ENCODE results near the gene C2CD4D. TPM values are rescaled to one million over a fixed set of nuclear protein-coding genes. Genes with fewer than 3 reads are reported as not detected.

Gene C2CD4D
- total and polyA plus RNA-seq, 2 donors (not counting 1 experiment from before 2014, with no cell fraction given): not detected

DNA sequence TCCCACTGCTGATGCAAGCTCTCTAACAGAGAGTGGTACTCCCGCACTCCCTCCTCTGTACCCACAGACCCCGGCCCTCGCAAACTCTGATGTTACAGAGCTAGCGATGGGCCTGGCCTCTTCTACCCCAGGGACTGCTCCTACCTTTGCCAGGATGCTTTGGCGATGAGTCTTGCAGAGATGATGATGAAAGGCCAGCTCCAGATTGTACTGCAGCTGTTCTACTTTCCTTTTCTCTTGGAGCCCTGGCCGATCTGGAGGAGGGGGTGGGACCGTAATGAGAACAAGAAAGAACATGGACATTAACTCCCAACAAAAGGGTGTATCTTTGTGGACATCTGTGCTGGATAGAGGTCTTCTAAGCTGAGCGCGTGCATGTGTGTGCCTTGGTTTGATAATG, 28.4 kb downstream of the C2CD4D start:
- no peak overlapping the region for H2AFZ ChIP-seq (ENCODE audit: low read length)
- H3K9ac ChIP-seq (ENCODE audit: insufficient read depth, low read length): no peak overlapping the region
- H3K9me3 ChIP-seq (ENCODE audit: control insufficient read depth, insufficient read depth, low read depth, low read length): no peaks in the 10 kb centered on the region
- H4K20me1 ChIP-seq (ENCODE audit: control insufficient read depth, extremely low read depth, insufficient read depth, low read length): no peaks in the 10 kb centered on the region
- DNase-seq (ENCODE audit: low read depth in 2 of 2): no peak
- no peak overlapping the region for H3K4me3 ChIP-seq (replicated peaks in 1 of 4; ENCODE audit: control extremely low read depth in 1 of 4, insufficient read depth in 1 of 4, low read depth in 3 of 4, low read length in 4 of 4)
- no peaks in the 10 kb centered on the region for H3K4me1 ChIP-seq (ENCODE audit: control insufficient read depth, extremely low read depth, insufficient read depth, low read length)
- H3K4me2 ChIP-seq (ENCODE audit: extremely low read depth, insufficient read depth, low read length): no peak overlapping the region
- no peaks in the 10 kb centered on the region for H3K79me2 ChIP-seq (ENCODE audit: control insufficient read depth, insufficient read depth, low read length)
- TF ChIP-seq EZH2 (IDR thresholded peaks at IDR 0.05; ENCODE audit: low read length, missing control alignments): no peak
- TF ChIP-seq, protein P1, sequence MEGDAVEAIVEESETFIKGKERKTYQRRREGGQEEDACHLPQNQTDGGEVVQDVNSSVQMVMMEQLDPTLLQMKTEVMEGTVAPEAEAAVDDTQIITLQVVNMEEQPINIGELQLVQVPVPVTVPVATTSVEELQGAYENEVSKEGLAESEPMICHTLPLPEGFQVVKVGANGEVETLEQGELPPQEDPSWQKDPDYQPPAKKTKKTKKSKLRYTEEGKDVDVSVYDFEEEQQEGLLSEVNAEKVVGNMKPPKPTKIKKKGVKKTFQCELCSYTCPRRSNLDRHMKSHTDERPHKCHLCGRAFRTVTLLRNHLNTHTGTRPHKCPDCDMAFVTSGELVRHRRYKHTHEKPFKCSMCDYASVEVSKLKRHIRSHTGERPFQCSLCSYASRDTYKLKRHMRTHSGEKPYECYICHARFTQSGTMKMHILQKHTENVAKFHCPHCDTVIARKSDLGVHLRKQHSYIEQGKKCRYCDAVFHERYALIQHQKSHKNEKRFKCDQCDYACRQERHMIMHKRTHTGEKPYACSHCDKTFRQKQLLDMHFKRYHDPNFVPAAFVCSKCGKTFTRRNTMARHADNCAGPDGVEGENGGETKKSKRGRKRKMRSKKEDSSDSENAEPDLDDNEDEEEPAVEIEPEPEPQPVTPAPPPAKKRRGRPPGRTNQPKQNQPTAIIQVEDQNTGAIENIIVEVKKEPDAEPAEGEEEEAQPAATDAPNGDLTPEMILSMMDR (conservative IDR thresholded peaks at IDR 0.05 in 1 of 2, IDR thresholded peaks at IDR 0.05 in 1 of 2; ENCODE audit: low read depth in 1 of 2, low read length in 2 of 2): no peak
- H3K27me3 ChIP-seq (ENCODE audit: control insufficient read depth, insufficient read depth, low read length): peaks cover 32% of the 10 kb centered on the region
- H3K36me3 ChIP-seq (ENCODE audit: control insufficient read depth, insufficient read depth, low read length): no peaks in the 10 kb centered on the region
- no peak overlapping the region for H3K27ac ChIP-seq (ENCODE audit: insufficient read depth, low read length)

DNA sequence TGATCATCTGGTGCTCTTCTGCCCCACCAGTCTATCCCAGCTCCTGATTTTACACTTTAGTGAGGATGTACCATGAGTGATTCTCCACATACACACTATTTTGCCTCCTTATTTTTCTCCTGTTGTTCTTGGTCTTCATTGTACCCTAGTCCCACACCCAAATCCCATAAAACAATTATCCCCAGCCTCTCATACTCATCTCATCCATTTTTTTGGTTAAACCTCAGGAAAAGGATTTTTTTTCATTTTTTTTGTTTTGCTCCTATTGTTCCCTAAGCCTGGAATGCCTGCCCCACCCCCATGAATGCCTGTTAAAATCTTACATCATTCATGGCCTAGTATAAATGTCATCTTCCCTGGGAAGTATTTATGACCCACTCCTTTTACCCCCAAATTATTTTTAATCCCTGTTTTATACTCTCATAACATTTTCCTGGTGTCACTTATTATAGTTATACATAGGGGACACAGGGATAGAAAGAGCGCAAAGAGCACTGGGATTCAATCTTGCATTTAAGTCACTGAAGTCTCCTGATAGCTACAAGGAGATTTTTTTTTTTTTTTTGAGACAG, 29.5 kb downstream of the C2CD4D start:
- H3K4me2 ChIP-seq (ENCODE audit: extremely low read depth, insufficient read depth, low read length): no peak overlapping the region
- no peak overlapping the region for H3K4me3 ChIP-seq (replicated peaks in 1 of 4; ENCODE audit: control extremely low read depth in 1 of 4, insufficient read depth in 1 of 4, low read depth in 3 of 4, low read length in 4 of 4)
- no peak for DNase-seq (ENCODE audit: low read depth in 2 of 2)
- H3K36me3 ChIP-seq (ENCODE audit: control insufficient read depth, insufficient read depth, low read length): no peaks in the 10 kb centered on the region
- no peak overlapping the region for H3K27ac ChIP-seq (ENCODE audit: insufficient read depth, low read length)
- TF ChIP-seq EZH2 (IDR thresholded peaks at IDR 0.05; ENCODE audit: low read length, missing control alignments): no peak
- TF ChIP-seq, protein P1 (conservative IDR thresholded peaks at IDR 0.05 in 1 of 2, IDR thresholded peaks at IDR 0.05 in 1 of 2; ENCODE audit: low read depth in 1 of 2, low read length in 2 of 2): no peak
- H3K27me3 ChIP-seq (ENCODE audit: control insufficient read depth, insufficient read depth, low read length): peaks cover 38% of the 10 kb centered on the region
- H3K79me2 ChIP-seq (ENCODE audit: control insufficient read depth, insufficient read depth, low read length): no peaks in the 10 kb centered on the region
- H3K9ac ChIP-seq (ENCODE audit: insufficient read depth, low read length): no peak overlapping the region
- no peaks in the 10 kb centered on the region for H3K9me3 ChIP-seq (ENCODE audit: control insufficient read depth, insufficient read depth, low read depth, low read length)
- no peak overlapping the region for H2AFZ ChIP-seq (ENCODE audit: low read length)
- no peaks in the 10 kb centered on the region for H3K4me1 ChIP-seq (ENCODE audit: control insufficient read depth, extremely low read depth, insufficient read depth, low read length)
- H4K20me1 ChIP-seq (ENCODE audit: control insufficient read depth, extremely low read depth, insufficient read depth, low read length): no peaks in the 10 kb centered on the region

DNA sequence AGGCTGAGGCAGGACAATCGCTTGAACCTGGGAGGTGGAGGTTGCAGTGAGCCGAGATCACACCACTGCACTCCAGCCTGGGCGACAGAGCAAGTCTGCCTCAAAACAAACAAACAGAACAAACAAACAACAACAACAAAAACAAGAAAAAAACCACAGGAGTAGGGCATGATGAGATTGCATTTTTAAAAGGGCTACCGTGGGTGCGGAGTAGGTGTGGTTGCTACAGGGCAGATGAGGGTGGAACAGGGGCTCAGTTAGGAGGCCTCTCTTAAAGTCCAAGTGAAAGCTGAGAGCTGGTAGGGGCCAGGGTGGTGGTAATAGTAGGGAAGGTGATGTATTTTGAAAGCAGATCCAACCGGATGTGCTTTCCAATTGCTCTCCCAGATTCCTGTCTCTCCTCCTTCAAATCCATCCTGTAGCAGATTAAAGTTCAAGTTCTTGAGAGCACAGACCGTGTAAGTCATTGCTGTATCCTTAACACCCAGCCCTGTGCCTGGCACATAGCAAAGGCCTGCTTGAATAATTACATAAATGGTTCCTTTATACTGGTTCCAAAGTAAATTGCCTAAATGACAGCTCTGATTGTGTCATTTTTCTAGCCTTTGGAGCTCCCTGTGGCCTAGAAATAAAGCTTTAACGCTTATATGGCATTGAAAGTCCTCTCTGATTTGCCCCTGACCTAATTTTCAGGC, 30.2 kb downstream of the C2CD4D start:
- TF ChIP-seq, protein P1 (conservative IDR thresholded peaks at IDR 0.05 in 1 of 2, IDR thresholded peaks at IDR 0.05 in 1 of 2; ENCODE audit: low read depth in 1 of 2, low read length in 2 of 2): no peak
- TF ChIP-seq EZH2 (IDR thresholded peaks at IDR 0.05; ENCODE audit: low read length, missing control alignments): no peak
- Histone ChIP-seq H3K4me3 (replicated peaks in 1 of 4; ENCODE audit: control extremely low read depth in 1 of 4, insufficient read depth in 1 of 4, low read depth in 3 of 4, low read length in 4 of 4) (no peak overlapping the region), H4K20me1 (ENCODE audit: control insufficient read depth, extremely low read depth, insufficient read depth, low read length) (no peaks in the 10 kb centered on the region), H2AFZ (ENCODE audit: low read length) (no peak overlapping the region), H3K9me3 (ENCODE audit: control insufficient read depth, insufficient read depth, low read depth, low read length) (no peaks in the 10 kb centered on the region), H3K27me3 (ENCODE audit: control insufficient read depth, insufficient read depth, low read length) (peaks cover 41% of the 10 kb centered on the region), H3K9ac (ENCODE audit: insufficient read depth, low read length) (no peak overlapping the region), H3K27ac (ENCODE audit: insufficient read depth, low read length) (no peak overlapping the region), H3K79me2 (ENCODE audit: control insufficient read depth, insufficient read depth, low read length) (no peaks in the 10 kb centered on the region), H3K4me2 (ENCODE audit: extremely low read depth, insufficient read depth, low read length) (no peak overlapping the region), H3K36me3 (ENCODE audit: control insufficient read depth, insufficient read depth, low read length) (no peaks in the 10 kb centered on the region), H3K4me1 (ENCODE audit: control insufficient read depth, extremely low read depth, insufficient read depth, low read length) (no peaks in the 10 kb centered on the region)
- DNase-seq (ENCODE audit: low read depth in 2 of 2): no peak
